K562 (cell line): ENCODE measurements around the gene CRYBG1. TPM values are rescaled to one million over a fixed set of nuclear protein-coding genes. Genes with fewer than 3 reads are reported as not detected.
A peak's percentile ranks its signal among the peaks of the same experiment; 100 is the strongest.

Experiments
- ATAC-seq: fragments of 200-7000 bp; cut with Tn5 transposase; 3 replicates; pipeline ENCODE4 v1.9.1; 2020; ENCODE audit warnings: moderate library complexity
- BruUV-seq: library from RNA; stranded (reverse); fragments of 400-500 nt; replicated peaks from 2 replicates; lab custom pipeline; 2021; lab: Mats Ljungman, UMichigan
- CTCF ChIA-PET: fragments of 300-600 bp; formaldehyde crosslinking; extraction: SDS; loops from one replicate; lab custom pipeline; 2021; ENCODE audit warnings: low intra/inter-chr PET ratio; lab: Yijun Ruan, JAX
- POLR2A ChIA-PET: fragments of 300-600, 350-650 bp; sonication (Branson Sonifier 250); formaldehyde crosslinking; extraction: SDS; loops from one replicate; lab custom pipeline; 2021; ENCODE audit warnings: antibody characterized with exemption, inconsistent platforms; lab: Yijun Ruan, JAX
- DNase-seq, 4 experiments: peaks; one replicate each; pipeline versions ENCODE4 v3.0.0 to v3.0.0-alpha.2; 2011 to 2018; ENCODE audit warnings: low spot score in 3 of 4, mixed read lengths in 3 of 4; ENCODE audit errors: extremely low read depth in 1 of 4
- FAIRE-seq: peaks from 2 replicates; lab custom pipeline; 2011; peaks lifted over from hg19 to GRCh38; lab: Jason Lieb, UNC
- H2AFZ ChIP-seq: 2 replicates; pipeline ENCODE4 v1.6.0; 2011; ENCODE audit warnings: low read depth, low read length, control low read depth, inconsistent platforms
- H3K27ac ChIP-seq: fragments of 200-600 bp; 3 replicates; pipeline ENCODE4 v1.8.0; 2011; ENCODE audit warnings: low read depth, mild to moderate bottlenecking, control low read depth, inconsistent platforms, low read length, moderate library complexity, mixed read lengths; ENCODE audit errors: extremely low read depth
- H3K27me3 ChIP-seq, 2 experiments: fragments of 300-600 bp in 1 of 2; 2 replicates in 1 of 2; 3 replicates in 1 of 2; pipeline versions ENCODE4 v1.6.0 to v1.8.0; 2011; ENCODE audit warnings: inconsistent platforms in 2 of 2, low read length in 2 of 2, mild to moderate bottlenecking in 1 of 2, mixed read lengths in 1 of 2, moderate library complexity in 1 of 2; ENCODE audit not compliant: control insufficient read depth in 2 of 2, insufficient read depth in 2 of 2
- H3K36me3 ChIP-seq: fragments of 300-600 bp; 3 replicates; pipeline ENCODE4 v1.8.0; 2011; ENCODE audit warnings: mild to moderate bottlenecking, low read length, inconsistent platforms; ENCODE audit not compliant: control insufficient read depth, insufficient read depth
- H3K4me1 ChIP-seq, 2 experiments: fragments of 200-600 bp in 1 of 2; replicated peaks in 1 of 2; 2 replicates in 1 of 2; 3 replicates in 1 of 2; pipeline versions ENCODE4 v1.5.1 to v1.8.0; 2011; ENCODE audit warnings: inconsistent platforms in 2 of 2, low read length in 2 of 2, mild to moderate bottlenecking in 1 of 2, mixed read lengths in 1 of 2, moderate library complexity in 1 of 2; ENCODE audit not compliant: control insufficient read depth in 2 of 2, insufficient read depth in 2 of 2
- H3K4me2 ChIP-seq: 2 replicates; pipeline ENCODE4 v1.6.1; 2011; ENCODE audit warnings: low read length, control low read depth, inconsistent platforms, mixed read lengths; ENCODE audit not compliant: insufficient read depth
- H3K4me3 ChIP-seq: fragments of 200-600 bp; sonication (generic), shearing (Covaris generic); 2 replicates; pipeline ENCODE4 v1.5.1; 2016; ENCODE audit warnings: control low read depth, inconsistent platforms
- H3K79me2 ChIP-seq: fragments of 200-600 bp; 3 replicates; pipeline ENCODE4 v1.8.0; 2011; ENCODE audit warnings: low read length, inconsistent platforms; ENCODE audit not compliant: control insufficient read depth, insufficient read depth
- H3K9ac ChIP-seq, 2 experiments: 2 replicates each; pipeline versions ENCODE4 v1.6.0 to v1.6.1; 2011; ENCODE audit warnings: low read depth in 2 of 2, low read length in 2 of 2, control low read depth in 1 of 2, inconsistent platforms in 1 of 2, mild to moderate bottlenecking in 1 of 2, mixed read lengths in 1 of 2; ENCODE audit not compliant: insufficient read depth in 1 of 2
- H3K9me1 ChIP-seq: one replicate; pipeline ENCODE4 v1.6.0; 2011; ENCODE audit warnings: inconsistent platforms, mild to moderate bottlenecking, low read length, moderate library complexity; ENCODE audit not compliant: control insufficient read depth, insufficient read depth
- H3K9me3 ChIP-seq: replicated peaks from 2 replicates; pipeline ENCODE4 v1.5.1; 2011; ENCODE audit warnings: low read depth, low read length, inconsistent platforms; ENCODE audit not compliant: control insufficient read depth, insufficient read depth
- H4K20me1 ChIP-seq: replicated peaks from 2 replicates; pipeline ENCODE4 v1.6.1; 2011; ENCODE audit warnings: low read length, inconsistent platforms, mixed read lengths; ENCODE audit not compliant: control insufficient read depth, insufficient read depth
- ATF3 ChIP-seq, 2 experiments: fragments of 450-650 bp in 1 of 2; sonication (generic) in 1 of 2; formaldehyde crosslinking in 1 of 2; IDR thresholded peaks in 1 of 2; conservative IDR thresholded peaks in 1 of 2; 2 replicates each; pipeline versions ENCODE4 v1.6.1 to v1.8.1; 2016 to 2023; ENCODE audit warnings: mild to moderate bottlenecking in 2 of 2, moderate library complexity in 2 of 2, inconsistent platforms in 1 of 2, missing genetic modification reagents in 1 of 2
- ILF3 ChIP-seq: fragments of 450-650 bp; IDR thresholded peaks from 2 replicates; pipeline ENCODE4 v1.6.1; 2018; ENCODE audit warnings: antibody characterized with exemption, mild to moderate bottlenecking, moderate library complexity, borderline replicate concordance
- TRIM28 ChIP-seq: fragments of 450-650 bp; IDR thresholded peaks from 2 replicates; pipeline ENCODE4 v1.6.1; 2017
- WGBS: fragments of 100-300 bp; shearing (Covaris generic); methylation state at CpG from one replicate; pipeline ENCODE4 v1.1.6; 2016; ENCODE audit warnings: low coverage, mixed read lengths; ENCODE audit not compliant: insufficient coverage; ENCODE audit errors: missing lambda C conversion rate; 5-methylcytosine and 5-hydroxymethylcytosine counted together
- in situ Hi-C: fragments of 300-500 bp; cut with MboI; formaldehyde crosslinking; loops from 4 replicates; pipeline ENCODE4 v1.15.0; 2018; ENCODE audit warnings: inconsistent platforms, mixed read lengths
- intact Hi-C: fragments of 100-400 bp; cut with micrococcal nuclease; formaldehyde crosslinking; loops from 2 replicates; pipeline ENCODE4 v1.14.2; 2022
- polyA plus RNA-seq, 8 experiments: library from polyadenylated mRNA; depleted of rRNA in 4 of 8; stranded (reverse) in 5 of 8; unstranded in 3 of 8; fragments of >200 nt; fragmentation: Nextera tagmentation in 2 of 8; fragmentation: Illumina TruSeq in 1 of 8; extraction: Ambion mirVana in 2 of 8; extraction: Trizol in 1 of 8; gene quantifications; 2 replicates each; pipeline versions ENCODE4 v1.2.1 to v1.2.3, GENCODE V29; 2011 to 2014; ENCODE audit warnings: inconsistent platforms in 1 of 8, missing spikeins in 1 of 8
- total RNA-seq, 7 experiments: library from RNA; depleted of rRNA in 6 of 7; stranded (reverse); fragments of >200 nt in 6 of 7; fragmentation: Illumina TruSeq in 2 of 7; extraction: Trizol in 2 of 7; gene quantifications; 2 replicates each; pipeline versions ENCODE4 v1.2.1 to v1.2.3, GENCODE V29; 2011 to 2021; ENCODE audit warnings: low replicate concordance in 1 of 7

Gene CRYBG1
- total and polyA plus RNA-seq, 9 of the 15 experiments (the other 6 are each of a cell fraction or from before 2014, with no cell fraction given), result 0.07 to 0.47 (median 0.11) TPM

GRCh38 chr6:106560996-106561685 is 200.6 kb downstream of the CRYBG1 start:
- no peak overlapping the region for H3K9ac ChIP-seq
- no peaks in the 10 kb centered on the region for H4K20me1 ChIP-seq
- in situ Hi-C loops (loop anchor here (25.0 kb wide), 1 partner anchor 426 kb away; no protein-coding TSS in a partner anchor), intact Hi-C loops (no loop called here)
- TF ChIP-seq ILF3 (no peak), ATF3 (IDR thresholded peaks at IDR 0.05) (peak; percentile 38; the same call in 1 of the 2 replicates), ATF3 (CRISPR knock-in tag; conservative IDR thresholded peaks at IDR 0.05) (no peak), TRIM28 (no peak)
- CTCF ChIA-PET, result no interaction called here
- no peak overlapping the region for H2AFZ ChIP-seq
- H3K9me3 ChIP-seq, result no peaks in the 10 kb centered on the region
- no peaks in the 10 kb centered on the region for H3K4me1 ChIP-seq
- H3K4me2 ChIP-seq, result no peak overlapping the region
- H3K36me3 ChIP-seq, result no peaks in the 10 kb centered on the region
- H3K27me3 ChIP-seq, result no peaks in the 10 kb centered on the region
- no TSS peak for BruUV-seq
- no peak overlapping the region for H3K4me3 ChIP-seq
- no peak overlapping the region for H3K27ac ChIP-seq
- POLR2A ChIA-PET, result no interaction called here
- no peak for DNase-seq
- no peak for FAIRE-seq
- ATAC-seq, result no peak
- no peaks in the 10 kb centered on the region for H3K79me2 ChIP-seq
- 47% methylated on average over 7 of the region's 7 CpGs for WGBS
- no peaks in the 10 kb centered on the region for H3K9me1 ChIP-seq
